NOMO-1 treated with DMSO at 0.1 percent for 48 hours (cell line): ENCODE results near the gene PIP4K2C.
"Not testable (repeated sequence)": the region's sequence is repeated elsewhere in the genome, so short reads cannot be mapped to it uniquely, and the experiment has no call there.

Source experiments
- DNase-seq: peaks from one replicate; lab custom pipeline; 2025; ENCODE audit not compliant: unreplicated experiment; lab: John Stamatoyannopoulos, UW

PIP4K2C gene

GRCh38 chr12:57558864-57559263 is 32.1 kb upstream of the PIP4K2C start:
- DNase-seq: no peak

GRCh38 chr12:57560516-57560915 is 30.5 kb upstream of the PIP4K2C start:
- DNase-seq: no peak

GRCh38 chr12:57561117-57561516 is 29.9 kb upstream of the PIP4K2C start:
- DNase-seq: not testable (repeated sequence)

- no peak for DNase-seq
Measured at GRCh38 chr12:57563358-57563757, 27.6 kb upstream of the PIP4K2C start.

- no peak for DNase-seq
Measured at GRCh38 chr12:57564178-57564740, 26.7 kb upstream of the PIP4K2C start.

- no peak for DNase-seq
Measured at GRCh38 chr12:57568838-57569237, 22.2 kb upstream of the PIP4K2C start.

GRCh38 chr12:57569858-57570257 is 21.1 kb upstream of the PIP4K2C start:
- DNase-seq: no peak

- DNase-seq: not testable (repeated sequence)
Measured at GRCh38 chr12:57570438-57570837, 20.6 kb upstream of the PIP4K2C start.

- no peak for DNase-seq
Measured at GRCh38 chr12:57571926-57572762, 18.8 kb upstream of the PIP4K2C start.

- DNase-seq: no peak
Measured at GRCh38 chr12:57574795-57575194, 16.2 kb upstream of the PIP4K2C start.

- DNase-seq: no peak
Measured at GRCh38 chr12:57575771-57576612, 15.0 kb upstream of the PIP4K2C start.

- no peak for DNase-seq
Measured at GRCh38 chr12:57576613-57577160, 14.3 kb upstream of the PIP4K2C start.

- DNase-seq: no peak
Measured at GRCh38 chr12:57577981-57578758, 12.8 kb upstream of the PIP4K2C start.

GRCh38 chr12:57579011-57579410 is 12.0 kb upstream of the PIP4K2C start:
- no peak for DNase-seq

GRCh38 chr12:57579677-57580465 is 11.1 kb upstream of the PIP4K2C start:
- DNase-seq: no peak

- DNase-seq: no peak
Measured at GRCh38 chr12:57580466-57580795, 10.6 kb upstream of the PIP4K2C start.

GRCh38 chr12:57581802-57582201 is 9.2 kb upstream of the PIP4K2C start:
- no peak for DNase-seq

GRCh38 chr12:57582440-57582839 is 8.6 kb upstream of the PIP4K2C start:
- DNase-seq: no peak

GRCh38 chr12:57583008-57583831 is 7.8 kb upstream of the PIP4K2C start:
- peak; percentile 73 for DNase-seq
